T-helper 22 cell (primary cell): Measurements from ENCODE around the gene SBK2.

Experiments used
- DNase-seq: peaks from one replicate; pipeline ENCODE4 v3.0.0-alpha.2; 2020; ENCODE audit warnings: low read depth

The SBK2 gene

DNA sequence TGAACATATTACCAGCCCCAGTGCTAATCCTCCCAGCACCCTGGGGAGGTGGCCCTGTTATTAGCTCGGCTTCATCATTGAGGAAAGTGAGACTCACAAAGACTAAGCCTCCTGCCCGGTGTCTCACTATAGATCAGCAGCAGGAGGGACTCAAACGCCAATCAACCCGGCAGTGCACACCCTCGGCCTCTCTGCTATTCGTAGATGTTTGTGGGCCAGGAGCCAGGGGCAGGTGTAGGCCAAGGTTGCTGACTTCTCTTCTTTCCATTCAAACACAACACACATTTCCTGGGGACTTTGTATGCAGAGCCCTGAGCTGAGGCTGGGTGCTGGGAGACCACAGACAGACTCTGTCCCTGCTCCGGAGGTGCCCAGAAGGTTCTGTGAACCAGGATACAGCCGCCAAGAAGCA is 17.8 kb upstream of the SBK2 start:
- DNase-seq, result no peak

GRCh38 chr19:55554302-55554701 is 17.4 kb upstream of the SBK2 start:
- DNase-seq, result no peak

DNA sequence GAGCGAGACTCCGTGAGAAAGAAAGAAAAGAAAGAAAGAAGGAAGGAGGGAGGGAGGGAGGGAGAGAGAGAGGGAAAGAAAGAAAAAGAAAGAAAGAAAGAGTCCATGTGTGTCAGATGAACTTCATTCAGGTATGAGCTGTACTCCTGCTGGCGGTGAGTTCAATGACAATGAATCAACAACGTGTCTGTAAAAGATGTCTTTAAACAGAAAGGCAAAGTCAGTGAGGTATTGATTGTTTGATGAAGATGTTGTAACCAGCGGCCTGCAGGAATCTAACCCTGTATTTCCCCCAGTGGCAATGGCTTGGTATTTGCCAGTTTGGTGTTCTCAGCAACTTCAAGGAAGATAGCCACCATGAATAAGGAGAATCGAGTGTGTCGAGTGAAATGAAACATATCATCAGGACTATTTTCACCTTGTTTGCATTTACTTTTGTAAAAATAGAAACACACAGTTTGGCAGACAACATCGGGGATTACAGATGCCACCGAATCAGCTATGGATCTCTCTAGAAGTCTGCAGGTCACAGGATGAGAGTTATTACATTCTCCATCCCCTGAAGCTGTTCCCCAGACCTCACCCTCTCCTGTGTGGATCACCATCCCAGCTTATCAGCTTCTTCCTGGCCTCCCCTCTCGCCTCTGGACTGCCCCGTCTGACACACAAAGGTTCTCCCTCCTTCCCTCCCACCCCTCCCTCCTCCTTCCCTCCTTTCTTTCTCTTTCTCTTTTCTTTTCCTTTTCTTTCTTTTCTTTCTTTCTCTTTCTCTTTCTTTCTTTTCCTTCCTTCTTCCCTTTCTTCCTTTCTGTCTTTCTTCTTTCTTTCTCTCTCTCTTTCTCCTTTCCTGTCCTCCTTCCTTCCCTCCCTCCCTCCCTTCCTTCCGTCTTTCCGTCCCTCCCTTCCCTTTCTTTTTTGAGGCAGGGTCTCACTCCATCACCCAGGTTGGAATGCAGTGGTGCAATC is 16.6 kb upstream of the SBK2 start:
- no peak for DNase-seq

- no peak for DNase-seq
Measured at GRCh38 chr19:55552620-55553019, 15.7 kb upstream of the SBK2 start.

DNA sequence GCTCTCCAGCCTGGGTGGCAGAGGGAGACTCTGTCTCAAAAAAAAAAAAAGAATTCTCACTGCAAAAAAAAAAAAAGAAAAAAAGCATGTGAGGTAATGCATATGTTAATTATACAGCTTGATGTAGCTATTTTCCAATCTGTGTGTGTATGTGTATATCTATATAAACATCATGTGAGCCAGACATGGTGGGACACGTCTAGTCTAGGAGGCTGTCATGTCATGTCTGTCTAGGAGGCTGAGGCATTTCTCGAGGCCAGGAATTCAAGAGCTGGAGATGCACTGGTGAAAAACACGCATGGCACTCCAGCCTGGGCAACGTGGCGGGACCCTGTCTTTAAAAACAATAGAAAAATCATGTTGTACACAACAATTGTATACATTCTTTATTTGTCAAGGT is 15.3 kb upstream of the SBK2 start:
- DNase-seq, result no peak

GRCh38 chr19:55550321-55550650 is 13.4 kb upstream of the SBK2 start:
- no peak for DNase-seq

DNA sequence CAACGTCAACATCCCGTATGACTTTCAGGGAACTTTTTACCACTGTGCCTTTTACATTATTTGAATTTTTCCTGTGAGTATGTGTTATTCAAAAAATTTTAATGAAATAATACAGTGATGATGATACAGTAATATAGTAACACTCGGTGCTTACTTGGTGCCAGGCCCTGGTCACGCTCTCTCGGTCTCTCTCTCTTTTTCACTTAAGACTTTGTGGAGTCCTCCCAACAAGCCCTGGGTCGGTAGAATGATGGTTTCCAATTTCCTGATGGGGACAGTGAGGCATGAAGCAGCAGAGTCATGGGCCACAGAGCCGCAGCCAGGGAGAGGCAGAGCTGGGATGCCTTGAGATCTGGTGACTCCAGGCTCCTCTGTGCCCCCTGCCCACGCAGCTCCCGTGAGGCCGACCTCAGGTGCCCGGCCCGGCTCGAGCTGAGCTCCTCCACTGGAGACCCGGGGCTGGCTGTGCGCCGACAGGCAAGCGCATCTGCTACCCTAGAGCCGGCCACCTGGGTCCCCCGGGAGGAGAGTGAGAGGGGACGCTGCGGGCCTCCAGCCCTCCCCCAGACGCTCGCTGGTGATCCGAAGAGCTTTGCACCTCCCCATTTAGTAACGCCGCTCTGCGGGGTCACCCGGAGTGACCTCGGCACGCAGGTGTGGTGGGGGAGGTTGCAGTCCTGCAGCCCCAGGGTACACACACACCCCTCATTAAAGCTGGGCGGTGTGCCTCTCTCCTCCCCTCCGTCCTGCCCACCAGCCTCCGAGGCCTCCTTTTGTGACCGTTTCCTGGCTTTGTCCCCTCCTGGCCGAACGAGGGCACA is 12.8 kb upstream of the SBK2 start:
- DNase-seq, result no peak

- no peak for DNase-seq
Measured at GRCh38 chr19:55546822-55547614, 10.1 kb upstream of the SBK2 start.

GRCh38 chr19:55546011-55546410 is 9.1 kb upstream of the SBK2 start:
- no peak for DNase-seq

DNA sequence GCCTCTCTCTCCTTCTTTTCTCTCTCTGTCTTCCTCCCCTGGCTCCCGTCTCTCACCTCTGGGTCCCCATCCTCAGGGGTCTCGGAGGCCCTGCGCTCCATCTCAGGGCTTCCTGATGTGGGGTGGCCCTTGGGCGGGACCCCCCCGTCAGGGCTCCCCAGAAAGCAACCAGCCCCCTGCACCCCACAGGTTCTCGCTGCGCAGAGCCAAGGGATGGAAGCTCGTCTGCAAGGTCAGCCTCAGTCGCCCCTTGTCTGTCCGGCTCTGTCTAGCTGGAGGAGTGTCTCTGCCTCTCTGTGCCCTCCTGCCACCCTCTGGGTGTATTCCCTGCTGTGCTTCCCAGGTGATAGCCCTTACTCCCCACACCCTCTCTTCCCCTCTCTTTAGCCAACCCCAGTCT is 8.5 kb upstream of the SBK2 start, which contains the start of gene SBK3:
SBK3 (minus strand) TSS at position 101 of the 400 bp plus-strand sequence; CDS start at position 101, 0 bp downstream.
- no peak for DNase-seq

- no peak for DNase-seq
Measured at GRCh38 chr19:55544776-55545439, 8.0 kb upstream of the SBK2 start.

DNA sequence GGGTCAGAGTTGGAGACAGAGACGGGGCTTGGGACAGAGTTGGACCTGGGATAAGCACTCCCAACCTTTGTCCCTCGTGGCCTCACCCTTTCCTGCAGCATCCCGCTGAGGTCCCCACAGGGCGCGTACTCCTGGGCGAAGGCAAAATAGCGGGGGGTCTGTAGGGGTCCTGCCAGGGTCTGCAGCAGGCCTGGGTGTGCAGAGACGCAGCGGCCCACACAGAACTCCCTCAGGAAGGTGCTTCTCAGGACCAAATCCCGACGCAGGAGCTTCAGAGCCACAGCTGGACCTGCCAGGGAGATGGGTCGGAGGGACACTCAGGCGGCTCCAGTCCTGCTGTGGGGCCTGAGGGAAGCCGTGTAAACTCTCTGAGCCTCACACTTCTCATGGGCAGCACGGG is 7.1 kb upstream of the SBK2 start:
- no peak for DNase-seq

GRCh38 chr19:55543567-55543966 is 6.6 kb upstream of the SBK2 start:
- no peak for DNase-seq

DNA sequence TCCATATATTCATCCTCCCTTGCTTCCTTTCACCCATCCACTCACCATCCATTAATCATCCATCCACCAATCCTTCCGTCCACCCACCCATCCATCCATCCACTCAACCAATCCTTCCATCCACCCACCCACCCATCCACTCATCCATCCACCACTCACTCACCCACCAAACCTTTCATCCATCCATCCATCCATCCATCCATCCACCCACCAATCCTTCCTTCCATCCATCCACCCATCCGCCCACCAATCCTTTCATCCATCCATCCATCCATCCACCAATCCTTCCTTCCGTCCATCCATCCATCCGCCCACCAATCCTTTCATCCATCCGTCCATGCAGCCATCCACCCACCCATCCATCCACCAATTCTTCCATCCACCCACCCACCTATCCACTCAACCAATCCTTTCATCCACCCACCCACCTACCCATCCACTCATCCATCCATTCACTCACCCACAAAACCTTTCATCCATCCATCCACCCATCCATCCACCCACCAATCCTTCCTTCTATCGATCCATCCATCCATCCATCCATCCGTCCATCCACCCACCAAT is 5.4 kb upstream of the SBK2 start:
- DNase-seq, result no peak

DNA sequence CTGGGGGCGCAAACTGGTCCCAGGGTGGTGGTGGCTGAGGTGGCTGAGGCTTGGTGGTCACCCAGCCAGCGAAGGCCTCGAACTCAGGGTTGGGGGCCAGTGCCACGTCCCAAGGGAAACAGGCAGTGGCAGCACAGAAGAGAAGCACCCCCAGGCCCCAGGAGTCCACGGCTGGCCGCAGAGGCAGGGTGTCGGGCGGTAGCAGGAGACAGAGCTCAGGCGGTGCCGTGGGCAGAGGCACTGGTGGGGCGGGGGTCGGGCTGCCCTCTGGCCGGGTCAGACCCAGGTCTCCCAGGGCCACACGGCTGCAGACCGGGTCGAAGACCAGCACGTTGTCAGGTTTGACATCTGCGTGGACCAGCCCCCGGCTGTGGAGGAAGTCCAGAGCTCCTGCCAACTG is 4.2 kb upstream of the SBK2 start:
- no peak for DNase-seq

DNA sequence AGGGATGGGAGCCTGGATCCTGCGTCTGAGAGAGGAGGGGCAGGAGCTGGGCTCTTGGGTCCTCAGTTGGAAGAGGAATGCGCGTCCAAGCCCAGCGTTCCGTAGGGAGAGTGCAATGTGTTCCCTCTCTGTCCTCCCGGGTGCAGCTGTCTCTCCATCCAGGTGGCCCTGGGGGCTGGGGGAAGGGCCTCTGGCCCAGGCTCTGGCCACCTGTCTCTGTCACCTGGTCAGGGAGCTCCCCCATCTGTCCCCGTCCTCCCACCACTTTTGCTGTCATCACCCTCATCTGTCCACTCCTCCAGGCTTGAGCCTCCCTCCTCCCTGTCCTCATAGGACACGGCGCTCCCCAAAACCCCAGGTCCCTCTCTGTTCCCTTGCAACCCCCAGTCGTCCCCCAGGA is 3.7 kb upstream of the SBK2 start:
- no peak for DNase-seq

DNA sequence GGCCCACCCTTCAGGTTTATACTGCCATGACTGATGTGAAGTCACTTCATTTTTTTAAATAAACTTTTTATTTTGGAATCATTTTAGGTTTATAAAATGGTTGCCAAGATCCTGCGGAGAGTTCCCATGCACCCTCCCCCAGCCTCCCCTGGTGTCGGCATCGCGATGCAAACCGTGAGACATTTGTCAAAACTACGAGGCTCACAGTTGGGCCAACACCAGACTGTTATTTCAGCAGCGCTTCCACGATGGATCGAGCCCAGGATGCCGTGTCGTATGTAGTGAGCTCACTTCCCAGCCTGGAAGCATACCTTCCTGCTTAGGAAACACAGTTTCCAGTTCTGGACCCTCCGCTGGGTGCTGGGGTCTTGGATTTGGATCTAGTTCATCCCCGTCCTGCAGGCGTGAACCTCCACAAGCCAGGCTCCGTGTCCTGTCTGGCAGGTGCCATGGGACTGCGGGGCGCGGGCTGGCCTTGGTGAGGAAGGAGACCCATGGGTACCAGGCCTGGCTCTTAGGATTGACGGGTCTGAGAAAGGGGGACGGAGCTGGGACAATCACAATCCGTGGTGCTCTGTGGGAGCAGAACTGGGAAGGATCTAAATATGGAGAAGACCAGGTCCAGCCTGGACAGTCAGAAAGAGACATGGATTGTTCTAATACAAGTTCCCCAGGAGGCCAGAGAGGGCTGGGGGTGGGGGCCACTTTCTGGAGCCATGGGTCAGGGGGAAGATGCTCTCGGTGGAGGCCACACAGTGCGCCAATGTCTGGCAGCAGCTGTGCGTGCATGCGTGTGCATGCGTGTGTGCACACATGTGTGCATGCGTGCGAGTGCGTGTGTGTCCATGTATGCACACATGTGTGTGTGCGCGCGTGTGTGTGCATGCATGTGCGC is 2.4 kb upstream of the SBK2 start:
- DNase-seq, result no peak

DNA sequence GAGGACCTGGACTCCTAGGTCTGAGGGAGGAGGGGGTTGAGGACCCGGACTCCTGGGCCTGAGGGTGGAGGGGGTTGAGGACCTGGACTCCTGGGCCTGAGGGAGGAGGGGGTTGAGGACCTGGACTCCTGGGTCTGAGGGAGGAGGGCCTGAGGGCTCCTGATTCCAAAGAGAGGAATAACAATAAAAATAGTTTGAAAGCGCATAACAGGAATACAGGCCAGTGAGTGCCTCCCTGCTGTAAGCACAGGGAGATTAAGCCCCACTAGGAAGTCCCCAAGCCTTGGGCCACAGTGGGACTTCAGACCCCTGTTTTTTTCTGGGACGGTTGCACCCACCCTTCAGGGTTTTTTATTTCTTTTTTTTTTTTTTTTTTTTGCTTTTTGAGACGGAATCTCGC is 1.2 kb upstream of the SBK2 start:
- no peak for DNase-seq

DNA sequence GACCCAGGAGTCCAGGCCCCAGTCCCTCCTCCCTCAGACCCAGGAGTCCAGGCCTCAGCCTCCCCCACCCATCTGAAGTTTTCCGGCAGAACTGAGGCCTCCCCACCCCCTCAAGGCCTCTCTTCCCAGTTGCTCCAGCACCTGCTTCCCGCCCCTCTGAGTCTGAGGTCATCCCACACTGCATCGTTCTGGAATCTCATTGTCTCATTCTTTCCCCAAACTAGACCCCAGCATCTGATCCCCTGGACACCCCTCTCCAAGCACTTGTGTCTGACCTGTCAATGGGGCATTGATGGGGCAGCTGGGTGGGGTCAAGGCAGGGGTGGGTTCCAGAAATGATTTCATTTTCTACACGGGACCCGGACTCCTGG is 793 bp upstream of the SBK2 start:
- DNase-seq, result no peak

DNA sequence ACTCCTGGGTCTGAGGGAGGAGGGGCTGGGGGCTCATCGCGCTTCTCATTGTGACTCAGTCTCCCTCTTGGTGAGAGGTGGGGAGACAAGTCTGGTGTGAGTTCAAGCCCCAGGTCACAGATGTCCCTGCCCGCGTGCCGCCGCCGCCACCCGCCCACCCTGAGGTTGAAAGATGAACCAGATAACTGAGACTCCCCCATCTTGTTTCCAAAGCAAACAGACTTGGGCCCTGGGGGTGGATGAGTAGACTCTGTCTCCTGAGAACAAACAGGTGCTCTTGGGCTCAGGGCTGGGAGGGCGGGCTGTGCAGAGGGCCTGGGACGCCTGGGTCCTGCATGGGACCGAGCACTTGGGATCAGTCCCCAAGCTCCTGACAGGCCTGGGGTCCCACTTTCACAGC is 567 bp downstream of the SBK2 start:
- DNase-seq, result no peak

- DNase-seq, result no peak
Measured at GRCh38 chr19:55535965-55536350, 975 bp downstream of the SBK2 start.
